PC-3 (cell line): ENCODE results near the gene MRPS31.

Experiments used
- CTCF ChIP-seq: fragments of 300-600 bp; sonication (generic); conservative IDR thresholded peaks from 2 replicates; pipeline ENCODE4 v1.5.1; 2017; ENCODE audit warnings: antibody characterized with exemption, low read depth, mild to moderate bottlenecking, low read length
- EZH2 ChIP-seq: fragments of 300-600 bp; sonication (generic); IDR thresholded peaks from one replicate; pipeline ENCODE4 v1.6.1; 2017; ENCODE audit warnings: antibody characterized with exemption, mild to moderate bottlenecking, low read length; ENCODE audit not compliant: unreplicated experiment
- EZH2phosphoT487 ChIP-seq: fragments of 300-600 bp; sonication (generic); IDR thresholded peaks from 2 replicates; pipeline ENCODE4 v1.6.1; 2018; ENCODE audit warnings: mild to moderate bottlenecking, antibody characterized with exemption, low read length, borderline replicate concordance

- no peak for TF ChIP-seq EZH2
- no peak for TF ChIP-seq CTCF
- no peak for TF ChIP-seq EZH2phosphoT487
Measured at GRCh38 chr13:40706439-40706838, 64.6 kb downstream of the MRPS31 start.
